ENCODE data around the gene EDC3. TPM values are rescaled to one million over a fixed set of nuclear protein-coding genes. Genes with fewer than 3 reads are reported as not detected.

The EDC3 gene
- total RNA-seq, 1 experiment from 2014 or later, result 62.0 TPM

- ChIA-PET CTCF (no interaction called here), POLR2A (no interaction called here)
- no peaks in the 10 kb centered on the region for H3K36me3 ChIP-seq (ENCODE audit: control insufficient read depth, insufficient read depth, low read length)
- H3K27ac Mint-ChIP-seq (ENCODE audit: unreplicated experiment), result no peak overlapping the region
- no TSS peak for BruUV-seq (replicated peaks)
- H3K4me3 Mint-ChIP-seq (ENCODE audit: unreplicated experiment), result peak overlapping the region; percentile 14
- DNase-seq, result no peak
- no peak for TF ChIP-seq CTCF (IDR thresholded peaks at IDR 0.05; ENCODE audit: insufficient read depth in 1 of 2, low read depth in 1 of 2, low read length in 1 of 2, severe bottlenecking in 1 of 2, unreplicated experiment in 1 of 2)
- peaks cover 29% of the 10 kb centered on the region for H3K36me3 Mint-ChIP-seq (ENCODE audit: insufficient read depth, unreplicated experiment)
- no peaks in the 10 kb centered on the region for H3K9me3 Mint-ChIP-seq (ENCODE audit: unreplicated experiment)
- no peaks in the 10 kb centered on the region for H3K9me3 ChIP-seq
- no peaks in the 10 kb centered on the region for H3K27me3 Mint-ChIP-seq (ENCODE audit: insufficient read depth, unreplicated experiment)
- intact Hi-C loops (cut with micrococcal nuclease; ENCODE audit: unreplicated experiment), result no loop called here
- H3K4me3 ChIP-seq (ENCODE audit: low read depth, low read length), result no peak overlapping the region
- peaks cover 16% of the 10 kb centered on the region for H3K4me1 Mint-ChIP-seq (ENCODE audit: low read depth, unreplicated experiment)
- H3K27me3 ChIP-seq (replicated peaks; ENCODE audit: control insufficient read depth, insufficient read depth, low read length), result no peaks in the 10 kb centered on the region
- H3K4me1 ChIP-seq, result peaks cover 27% of the 10 kb centered on the region
Observed at GRCh38 chr15:74722591-74722990, 26.8 kb upstream of the EDC3 start.

GRCh38 chr15:74716651-74717050, 20.8 kb upstream of the EDC3 start:
- Mint-ChIP-seq H3K36me3 (ENCODE audit: insufficient read depth, unreplicated experiment) (peaks cover under 1% of the 10 kb centered on the region), H3K4me1 (ENCODE audit: low read depth, unreplicated experiment) (no peaks in the 10 kb centered on the region), H3K4me3 (ENCODE audit: unreplicated experiment) (no peak overlapping the region), H3K9me3 (ENCODE audit: unreplicated experiment) (no peaks in the 10 kb centered on the region), H3K27ac (ENCODE audit: unreplicated experiment) (no peak overlapping the region), H3K27me3 (ENCODE audit: insufficient read depth, unreplicated experiment) (no peaks in the 10 kb centered on the region)
- intact Hi-C loops (cut with micrococcal nuclease; ENCODE audit: unreplicated experiment), result no loop called here
- ChIA-PET CTCF (no interaction called here), POLR2A (no interaction called here)
- peak in 1 of 2 experiments; percentile 15 for DNase-seq
- no peak for TF ChIP-seq CTCF (IDR thresholded peaks at IDR 0.05; ENCODE audit: insufficient read depth in 1 of 2, low read depth in 1 of 2, low read length in 1 of 2, severe bottlenecking in 1 of 2, unreplicated experiment in 1 of 2)
- no peak overlapping the region for H3K4me3 ChIP-seq (ENCODE audit: low read depth, low read length)
- no peaks in the 10 kb centered on the region; the same call in 1 of the 2 replicates for H3K4me1 ChIP-seq
- no peaks in the 10 kb centered on the region for H3K27me3 ChIP-seq (replicated peaks; ENCODE audit: control insufficient read depth, insufficient read depth, low read length)
- no peaks in the 10 kb centered on the region for H3K9me3 ChIP-seq
- no TSS peak for BruUV-seq (replicated peaks)
- no peaks in the 10 kb centered on the region for H3K36me3 ChIP-seq (ENCODE audit: control insufficient read depth, insufficient read depth, low read length)

GRCh38 chr15:74712311-74712710, 16.5 kb upstream of the EDC3 start:
- no peaks in the 10 kb centered on the region for H3K27me3 Mint-ChIP-seq (ENCODE audit: insufficient read depth, unreplicated experiment)
- no peaks in the 10 kb centered on the region for H3K36me3 Mint-ChIP-seq (ENCODE audit: insufficient read depth, unreplicated experiment)
- no peaks in the 10 kb centered on the region for H3K4me1 ChIP-seq
- POLR2A ChIA-PET, result interaction anchor here (0.7 kb wide), 1 partner anchor 190 kb away, joined by 4 read pairs; no protein-coding TSS in a partner anchor
- H3K9me3 ChIP-seq, result no peaks in the 10 kb centered on the region
- DNase-seq, result no peak
- no TSS peak for BruUV-seq (replicated peaks)
- no peak overlapping the region for H3K27ac Mint-ChIP-seq (ENCODE audit: unreplicated experiment)
- H3K9me3 Mint-ChIP-seq (ENCODE audit: unreplicated experiment), result no peaks in the 10 kb centered on the region
- H3K4me3 Mint-ChIP-seq (ENCODE audit: unreplicated experiment), result no peak overlapping the region
- intact Hi-C loops (cut with micrococcal nuclease; ENCODE audit: unreplicated experiment), result no loop called here
- CTCF ChIA-PET, result no interaction called here
- no peaks in the 10 kb centered on the region for H3K4me1 Mint-ChIP-seq (ENCODE audit: low read depth, unreplicated experiment)
- no peak for TF ChIP-seq CTCF (IDR thresholded peaks at IDR 0.05; ENCODE audit: insufficient read depth in 1 of 2, low read depth in 1 of 2, low read length in 1 of 2, severe bottlenecking in 1 of 2, unreplicated experiment in 1 of 2)
- no peaks in the 10 kb centered on the region for H3K36me3 ChIP-seq (ENCODE audit: control insufficient read depth, insufficient read depth, low read length)
- H3K27me3 ChIP-seq (replicated peaks; ENCODE audit: control insufficient read depth, insufficient read depth, low read length), result no peaks in the 10 kb centered on the region
- no peak overlapping the region for H3K4me3 ChIP-seq (ENCODE audit: low read depth, low read length)

All from Caco-2 (cell line).